HEK293 (cell line): ENCODE measurements around the gene TSSK6.
A peak's percentile ranks its signal among the peaks of the same experiment; 100 is the strongest.

Source experiments
- CTCF ChIA-PET: fragments of 350-600 bp; formaldehyde crosslinking; extraction: SDS; loops from one replicate; lab custom pipeline; 2021; ENCODE audit warnings: antibody characterized with exemption; lab: Yijun Ruan, JAX
- POLR2A ChIA-PET: fragments of 300-600 bp; formaldehyde crosslinking; extraction: SDS; loops from one replicate; lab custom pipeline; 2020; ENCODE audit warnings: antibody characterized with exemption, inconsistent platforms; lab: Yijun Ruan, JAX
- H3K27ac ChIP-seq: fragments of 200-500 bp; sonication (Bioruptor generic); 2 replicates; pipeline ENCODE4 v1.5.1; 2014; ENCODE audit warnings: low read depth, low read length, control low read depth, inconsistent platforms; ENCODE audit errors: extremely low read depth
- H3K36me3 ChIP-seq, 2 experiments: fragments of 200-500 bp in 1 of 2; sonication (Bioruptor generic) in 1 of 2; 1 replicate in 1 of 2; 2 replicates in 1 of 2; pipeline ENCODE4 v1.5.1; 2014 to 2017; ENCODE audit warnings: inconsistent platforms in 2 of 2, low read length in 2 of 2; ENCODE audit not compliant: control insufficient read depth in 2 of 2, insufficient read depth in 1 of 2
- H3K4me1 ChIP-seq: fragments of 200-500 bp; sonication (Bioruptor generic); 2 replicates; pipeline ENCODE4 v1.5.1; 2014; ENCODE audit warnings: mild to moderate bottlenecking, low read length, inconsistent platforms; ENCODE audit not compliant: control insufficient read depth, insufficient read depth
- H3K4me3 ChIP-seq: 2 replicates; pipeline ENCODE4 v1.5.1; 2011; ENCODE audit warnings: low read depth, mild to moderate bottlenecking, control low read depth, low read length, moderate library complexity
- H3K9me3 ChIP-seq: fragments of 200-500 bp; sonication (Bioruptor generic); 2 replicates; pipeline ENCODE4 v1.5.1; 2014; ENCODE audit warnings: low read depth, low read length, inconsistent platforms; ENCODE audit not compliant: control insufficient read depth, insufficient read depth
- IKZF3 ChIP-seq: fragments of 450-650 bp; IDR thresholded peaks from 2 replicates; pipeline ENCODE4 v1.5.0; 2018; ENCODE audit warnings: missing biosample characterization, mild to moderate bottlenecking, missing genetic modification characterization, moderate library complexity
- ZFHX2 ChIP-seq: fragments of 450-650 bp; formaldehyde crosslinking; conservative IDR thresholded peaks from 2 replicates; pipeline ENCODE4 v1.5.1; 2016; ENCODE audit warnings: missing biosample characterization, missing genetic modification characterization
- ZNF132 ChIP-seq: fragments of 450-650 bp; formaldehyde crosslinking; IDR thresholded peaks from 2 replicates; pipeline ENCODE4 v1.5.1; 2017; ENCODE audit warnings: missing biosample characterization, missing genetic modification characterization, borderline replicate concordance
- ZNF341 ChIP-seq: fragments of 450-650 bp; formaldehyde crosslinking; IDR thresholded peaks from 2 replicates; pipeline ENCODE4; 2016; ENCODE audit warnings: low read depth, missing biosample characterization, missing genetic modification characterization
- ZNF37A ChIP-seq: fragments of 450-650 bp; IDR thresholded peaks from 2 replicates; pipeline ENCODE4 v1.5.1; 2018; ENCODE audit warnings: missing biosample characterization, missing genetic modification characterization
- ZNF623 ChIP-seq: fragments of 450-650 bp; formaldehyde crosslinking; IDR thresholded peaks from 2 replicates; pipeline ENCODE4 v1.5.1; 2016; ENCODE audit warnings: missing biosample characterization, missing genetic modification characterization
- ZNF837 ChIP-seq: fragments of 450-650 bp; formaldehyde crosslinking; IDR thresholded peaks from 2 replicates; pipeline ENCODE4 v1.5.1; 2016; ENCODE audit warnings: missing biosample characterization, missing genetic modification characterization
- TF ChIP-seq, protein P1 (sequence below): fragments of 450-650 bp; formaldehyde crosslinking; IDR thresholded peaks from 2 replicates; pipeline ENCODE4 v1.5.1; 2017; ENCODE audit warnings: missing biosample characterization, missing genetic modification characterization
- TF ChIP-seq, protein P2 (sequence below): fragments of 450-650 bp; formaldehyde crosslinking; IDR thresholded peaks from 2 replicates; pipeline ENCODE4 v1.5.1; 2016; ENCODE audit warnings: missing biosample characterization, missing genetic modification characterization
- TF ChIP-seq, protein P3 (sequence below): fragments of 450-650 bp; formaldehyde crosslinking; IDR thresholded peaks from 2 replicates; pipeline ENCODE4 v1.5.1; 2016; ENCODE audit warnings: missing biosample characterization, missing genetic modification characterization
- TF ChIP-seq, protein P4 (sequence below): fragments of 450-650 bp; formaldehyde crosslinking; IDR thresholded peaks from 2 replicates; pipeline ENCODE4 v1.5.1; 2017; ENCODE audit warnings: missing biosample characterization, missing genetic modification characterization

TSSK6 gene

DNA sequence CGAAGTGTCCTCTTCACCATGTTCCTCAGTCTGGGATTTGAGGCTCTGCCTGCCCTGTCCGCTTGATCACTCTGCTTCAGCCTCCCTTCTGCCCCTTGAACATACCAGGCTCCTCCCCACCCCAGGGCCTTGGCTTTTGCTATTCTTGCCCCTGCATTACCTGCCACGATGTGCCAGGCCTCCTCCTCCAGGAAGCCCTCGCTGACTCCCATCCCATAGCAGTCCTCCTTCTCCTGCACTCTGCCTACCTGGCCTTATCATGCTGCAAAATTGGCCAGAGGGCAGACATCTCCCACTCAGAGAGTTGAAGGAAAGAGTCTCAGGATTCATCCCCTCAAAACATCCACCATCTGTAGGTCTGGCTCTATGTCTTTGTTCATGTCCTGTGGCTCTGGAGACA is 15.5 kb upstream of the TSSK6 start:
- ChIA-PET POLR2A (interaction anchor here (0.6 kb wide), 1 partner anchor 101 kb away, joined by 8 read pairs; no protein-coding TSS in a partner anchor), CTCF (interaction anchor here (0.6 to 7.3 kb wide), 8 partner anchors 9 to 251 kb away, joined by 4 to 75 read pairs (median 10); partner anchors contain the start of gene GMIP)
- Histone ChIP-seq H3K36me3 (peaks cover 10 to 64% of the 10 kb centered on the region in 2 experiments; a peak in 2 of 3 replicates), H3K4me1 (no peaks in the 10 kb centered on the region), H3K27ac (no peak overlapping the region), H3K4me3 (no peak overlapping the region), H3K9me3 (no peaks in the 10 kb centered on the region)
- TF ChIP-seq, protein P1, sequence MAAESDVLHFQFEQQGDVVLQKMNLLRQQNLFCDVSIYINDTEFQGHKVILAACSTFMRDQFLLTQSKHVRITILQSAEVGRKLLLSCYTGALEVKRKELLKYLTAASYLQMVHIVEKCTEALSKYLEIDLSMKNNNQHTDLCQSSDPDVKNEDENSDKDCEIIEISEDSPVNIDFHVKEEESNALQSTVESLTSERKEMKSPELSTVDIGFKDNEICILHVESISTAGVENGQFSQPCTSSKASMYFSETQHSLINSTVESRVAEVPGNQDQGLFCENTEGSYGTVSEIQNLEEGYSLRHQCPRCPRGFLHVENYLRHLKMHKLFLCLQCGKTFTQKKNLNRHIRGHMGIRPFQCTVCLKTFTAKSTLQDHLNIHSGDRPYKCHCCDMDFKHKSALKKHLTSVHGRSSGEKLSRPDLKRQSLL (tag by site-specific recombination) = 0 out of 2 replicates have a peak, but pooled peaks have one; percentile 20
- TF ChIP-seq ZNF837 (tag by site-specific recombination) = no peak
- TF ChIP-seq ZNF623 (tag by site-specific recombination) = peak; percentile 40; the same call in 1 of the 2 replicates

DNA sequence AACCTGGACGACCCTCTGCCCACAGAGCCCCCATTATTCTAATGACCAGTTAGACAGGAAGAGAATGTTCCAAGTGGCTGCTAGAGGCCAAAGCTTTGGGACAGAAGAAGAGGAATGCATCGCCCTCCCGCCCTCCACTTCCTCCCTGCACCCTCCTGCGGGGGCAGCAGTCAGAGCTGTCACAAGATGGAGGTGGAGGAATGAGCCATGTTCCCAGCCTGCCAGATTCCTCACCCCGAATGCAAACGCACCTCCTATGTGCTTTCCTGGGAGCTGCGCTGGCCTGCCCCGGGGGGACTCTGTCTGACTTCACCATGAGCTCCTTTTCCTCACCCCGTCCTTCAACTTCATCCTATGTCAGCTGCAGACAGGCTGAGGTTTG is 15.1 kb upstream of the TSSK6 start:
- ChIA-PET CTCF (interaction anchor here (0.6 to 7.3 kb wide), 3 partner anchors 23 to 114 kb away, joined by 5 to 75 read pairs (median 47); partner anchors contain the start of gene GMIP), POLR2A (interaction anchor here (2.2 kb wide), 1 partner anchor 14 kb away, joined by 6 read pairs; the partner anchor contains the start of genes NDUFA13 and TSSK6)
- Histone ChIP-seq H3K4me1 (no peaks in the 10 kb centered on the region), H3K27ac (no peak overlapping the region), H3K4me3 (no peak overlapping the region), H3K36me3 (peaks cover 10 to 65% of the 10 kb centered on the region in 2 experiments; a peak in 2 of 3 replicates), H3K9me3 (no peaks in the 10 kb centered on the region)
- TF ChIP-seq ZFHX2 (tag by site-specific recombination) = peak; percentile 22; the same call in 1 of the 2 replicates
- TF ChIP-seq ZNF37A (tag by site-specific recombination) = no peak
- TF ChIP-seq ZNF132 (tag by site-specific recombination) = no peak

DNA sequence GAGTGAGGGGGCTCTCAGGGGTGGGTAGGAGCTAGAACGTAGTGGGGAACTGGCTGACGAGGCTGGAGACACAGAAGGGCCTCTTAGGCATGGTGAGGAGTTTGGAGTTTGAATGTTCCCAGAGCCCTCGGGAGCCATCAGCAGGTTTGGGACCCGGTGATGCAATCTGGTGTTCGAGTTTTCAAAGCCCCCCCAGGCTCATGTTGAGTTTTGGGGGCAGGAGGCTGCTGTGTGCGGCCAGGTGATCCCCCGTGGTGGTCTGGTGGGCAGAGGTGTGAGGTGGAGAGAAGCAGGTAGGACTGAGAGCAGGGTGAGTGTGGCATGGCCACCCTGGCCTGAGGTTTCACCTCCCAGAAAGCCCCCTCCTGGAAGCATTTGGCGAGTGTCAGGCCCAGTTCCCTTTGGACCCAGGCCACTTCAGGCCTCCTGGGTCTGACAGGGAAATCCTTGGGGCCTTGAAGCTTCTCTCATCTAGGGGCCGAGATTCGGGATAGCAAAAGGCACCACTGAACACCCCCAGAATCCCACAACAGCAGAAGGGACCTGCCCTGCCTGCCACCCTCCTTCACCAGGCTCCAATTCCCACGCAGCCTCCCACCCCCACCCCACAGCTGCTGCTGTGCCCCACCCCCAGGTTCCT is 14.6 kb upstream of the TSSK6 start:
- no peak for TF ChIP-seq ZFHX2 (tag by site-specific recombination)

DNA sequence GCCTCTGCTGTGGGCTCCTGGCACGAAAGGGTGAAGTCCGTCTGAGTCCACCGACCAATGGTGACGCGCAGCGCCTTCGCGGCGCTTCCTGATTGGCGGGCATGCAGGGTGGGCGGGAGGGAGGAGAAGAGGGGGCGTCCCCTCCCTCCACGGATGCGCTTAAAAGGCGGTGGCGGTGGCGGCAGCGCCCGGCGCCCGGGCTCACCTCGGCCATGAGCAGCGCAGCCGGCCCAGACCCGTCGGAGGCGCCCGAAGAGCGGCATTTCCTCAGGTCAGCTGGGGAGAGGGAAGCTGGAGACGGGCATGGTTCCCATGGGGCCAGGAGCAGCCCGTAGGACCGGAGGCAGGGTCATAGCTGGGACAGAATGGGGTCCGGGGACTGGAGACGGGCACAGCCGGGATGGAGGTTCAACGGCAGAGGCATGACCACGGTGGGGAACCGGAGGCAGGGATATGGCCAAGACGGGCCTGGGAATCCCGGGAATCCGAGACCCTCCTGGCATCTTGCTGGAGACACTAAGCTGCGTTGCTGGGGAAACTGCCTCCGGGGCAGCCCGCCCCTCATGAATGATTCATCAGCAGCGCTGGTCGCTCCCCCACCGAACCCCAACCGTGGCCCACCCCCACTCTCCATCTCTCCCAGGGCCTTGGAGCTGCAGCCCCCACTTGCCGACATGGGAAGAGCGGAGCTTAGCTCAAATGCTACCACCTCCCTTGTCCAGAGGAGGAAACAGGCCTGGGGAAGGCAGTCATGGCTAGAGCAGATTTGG is 13.6 kb upstream of the TSSK6 start, which contains the start of gene YJEFN3:
YJEFN3 (plus strand) TSS at position 191 of the 770 bp plus-strand sequence; CDS start at position 213, 22 bp downstream.
- Histone ChIP-seq H3K27ac (no peak within 1 kb of the TSS), H3K9me3 (no peaks in the 10 kb centered on the region), H3K36me3 (peaks cover 5 to 67% of the 10 kb centered on the region in 2 experiments; a peak in 2 of 3 replicates), H3K4me3 (no peak within 1 kb of the TSS), H3K4me1 (no peaks in the 10 kb centered on the region)
- TF ChIP-seq, protein P2, sequence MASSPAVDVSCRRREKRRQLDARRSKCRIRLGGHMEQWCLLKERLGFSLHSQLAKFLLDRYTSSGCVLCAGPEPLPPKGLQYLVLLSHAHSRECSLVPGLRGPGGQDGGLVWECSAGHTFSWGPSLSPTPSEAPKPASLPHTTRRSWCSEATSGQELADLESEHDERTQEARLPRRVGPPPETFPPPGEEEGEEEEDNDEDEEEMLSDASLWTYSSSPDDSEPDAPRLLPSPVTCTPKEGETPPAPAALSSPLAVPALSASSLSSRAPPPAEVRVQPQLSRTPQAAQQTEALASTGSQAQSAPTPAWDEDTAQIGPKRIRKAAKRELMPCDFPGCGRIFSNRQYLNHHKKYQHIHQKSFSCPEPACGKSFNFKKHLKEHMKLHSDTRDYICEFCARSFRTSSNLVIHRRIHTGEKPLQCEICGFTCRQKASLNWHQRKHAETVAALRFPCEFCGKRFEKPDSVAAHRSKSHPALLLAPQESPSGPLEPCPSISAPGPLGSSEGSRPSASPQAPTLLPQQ = no peak
- TF ChIP-seq ZNF341 (tag by site-specific recombination) = 0 out of 2 replicates have a peak, but pooled peaks have one; percentile 24
- TF ChIP-seq ZNF37A (tag by site-specific recombination) = no peak
- TF ChIP-seq, protein P3, sequence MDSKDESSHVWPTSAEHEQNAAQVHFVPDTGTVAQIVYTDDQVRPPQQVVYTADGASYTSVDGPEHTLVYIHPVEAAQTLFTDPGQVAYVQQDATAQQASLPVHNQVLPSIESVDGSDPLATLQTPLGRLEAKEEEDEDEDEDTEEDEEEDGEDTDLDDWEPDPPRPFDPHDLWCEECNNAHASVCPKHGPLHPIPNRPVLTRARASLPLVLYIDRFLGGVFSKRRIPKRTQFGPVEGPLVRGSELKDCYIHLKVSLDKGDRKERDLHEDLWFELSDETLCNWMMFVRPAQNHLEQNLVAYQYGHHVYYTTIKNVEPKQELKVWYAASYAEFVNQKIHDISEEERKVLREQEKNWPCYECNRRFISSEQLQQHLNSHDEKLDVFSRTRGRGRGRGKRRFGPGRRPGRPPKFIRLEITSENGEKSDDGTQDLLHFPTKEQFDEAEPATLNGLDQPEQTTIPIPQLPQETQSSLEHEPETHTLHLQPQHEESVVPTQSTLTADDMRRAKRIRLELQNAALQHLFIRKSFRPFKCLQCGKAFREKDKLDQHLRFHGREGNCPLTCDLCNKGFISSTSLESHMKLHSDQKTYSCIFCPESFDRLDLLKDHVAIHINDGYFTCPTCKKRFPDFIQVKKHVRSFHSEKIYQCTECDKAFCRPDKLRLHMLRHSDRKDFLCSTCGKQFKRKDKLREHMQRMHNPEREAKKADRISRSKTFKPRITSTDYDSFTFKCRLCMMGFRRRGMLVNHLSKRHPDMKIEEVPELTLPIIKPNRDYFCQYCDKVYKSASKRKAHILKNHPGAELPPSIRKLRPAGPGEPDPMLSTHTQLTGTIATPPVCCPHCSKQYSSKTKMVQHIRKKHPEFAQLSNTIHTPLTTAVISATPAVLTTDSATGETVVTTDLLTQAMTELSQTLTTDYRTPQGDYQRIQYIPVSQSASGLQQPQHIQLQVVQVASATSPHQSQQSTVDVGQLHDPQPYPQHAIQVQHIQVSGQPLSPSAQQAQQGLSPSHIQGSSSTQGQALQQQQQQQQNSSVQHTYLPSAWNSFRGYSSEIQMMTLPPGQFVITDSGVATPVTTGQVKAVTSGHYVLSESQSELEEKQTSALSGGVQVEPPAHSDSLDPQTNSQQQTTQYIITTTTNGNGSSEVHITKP (tag by site-specific recombination) = no peak
- TF ChIP-seq, protein P4, sequence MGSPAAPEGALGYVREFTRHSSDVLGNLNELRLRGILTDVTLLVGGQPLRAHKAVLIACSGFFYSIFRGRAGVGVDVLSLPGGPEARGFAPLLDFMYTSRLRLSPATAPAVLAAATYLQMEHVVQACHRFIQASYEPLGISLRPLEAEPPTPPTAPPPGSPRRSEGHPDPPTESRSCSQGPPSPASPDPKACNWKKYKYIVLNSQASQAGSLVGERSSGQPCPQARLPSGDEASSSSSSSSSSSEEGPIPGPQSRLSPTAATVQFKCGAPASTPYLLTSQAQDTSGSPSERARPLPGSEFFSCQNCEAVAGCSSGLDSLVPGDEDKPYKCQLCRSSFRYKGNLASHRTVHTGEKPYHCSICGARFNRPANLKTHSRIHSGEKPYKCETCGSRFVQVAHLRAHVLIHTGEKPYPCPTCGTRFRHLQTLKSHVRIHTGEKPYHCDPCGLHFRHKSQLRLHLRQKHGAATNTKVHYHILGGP (tag by site-specific recombination) = no peak
- TF ChIP-seq IKZF3 (tag by site-specific recombination) = peak; percentile 26; the same call in 1 of the 2 replicates
- CTCF ChIA-PET = interaction anchor here (0.6 to 7.3 kb wide), 5 partner anchors 25 to 1531 kb away, joined by 3 to 75 read pairs (median 3); partner anchors contain the start of gene GMIP
- POLR2A ChIA-PET = interaction anchor here (0.6 to 2.2 kb wide), 4 partner anchors 12 to 441 kb away, joined by 3 to 6 read pairs (median 3); partner anchors contain the start of genes NDUFA13, TSSK6 and ZNF506

More for the DNA sequence above, 14.6 kb upstream of the TSSK6 start:
- ChIA-PET POLR2A (interaction anchor here (1.4 to 2.2 kb wide), 2 partner anchors 13 to 292 kb away, joined by 3 to 6 read pairs; partner anchors contain the start of genes NDUFA13, TSSK6 and ZNF506), CTCF (interaction anchor here (0.6 to 7.3 kb wide), 4 partner anchors 24 to 324 kb away, joined by 3 to 75 read pairs (median 26); partner anchors contain the start of gene GMIP)
- Histone ChIP-seq H3K4me1 (no peaks in the 10 kb centered on the region), H3K36me3 (peaks cover 10 to 64% of the 10 kb centered on the region in 2 experiments; a peak in 2 of 3 replicates), H3K9me3 (no peaks in the 10 kb centered on the region), H3K27ac (no peak overlapping the region), H3K4me3 (no peak overlapping the region)
